Measurements from ENCODE around the gene ZC3H18.

ZC3H18 gene

GRCh38 chr16:88634994-88635670 is 64.9 kb downstream of the ZC3H18 start:
- Mint-ChIP-seq H3K4me3 (peak overlapping the region; percentile 61), H3K27me3 (peaks cover 17% of the 10 kb centered on the region), H3K27ac (peak overlapping the region; percentile 52), H3K4me1 (peaks cover 50% of the 10 kb centered on the region), H3K9me3 (peaks cover 4% of the 10 kb centered on the region), H3K36me3 (ENCODE audit: low read depth) (peaks cover 7% of the 10 kb centered on the region)
- DNase-seq = no peak
- ATAC-seq = peak; percentile 0

GRCh38 chr16:88635671-88636319 is 65.6 kb downstream of the ZC3H18 start:
- DNase-seq (no peak), ATAC-seq (no peak)
- Mint-ChIP-seq H3K27ac (no peak overlapping the region), H3K27me3 (peaks cover 22% of the 10 kb centered on the region), H3K9me3 (peaks cover 4% of the 10 kb centered on the region), H3K36me3 (ENCODE audit: low read depth) (peaks cover 7% of the 10 kb centered on the region), H3K4me3 (no peak overlapping the region), H3K4me1 (peaks cover 55% of the 10 kb centered on the region)

- DNase-seq = no peak
- Mint-ChIP-seq H3K4me3 (peak overlapping the region; percentile 46), H3K9me3 (peaks cover 4% of the 10 kb centered on the region), H3K4me1 (peaks cover 58% of the 10 kb centered on the region), H3K27ac (peak overlapping the region; percentile 70), H3K27me3 (peaks cover 23% of the 10 kb centered on the region), H3K36me3 (ENCODE audit: low read depth) (peaks cover 7% of the 10 kb centered on the region)
- no peak for ATAC-seq
These were observed 66.5 kb downstream of the ZC3H18 start for GRCh38 chr16:88636488-88637265.

- peaks cover 4% of the 10 kb centered on the region for H3K9me3 Mint-ChIP-seq
- peaks cover 23% of the 10 kb centered on the region for H3K27me3 Mint-ChIP-seq
- H3K4me3 Mint-ChIP-seq = no peak within 1 kb of the TSS
- H3K4me1 Mint-ChIP-seq = peaks cover 49% of the 10 kb centered on the region
- H3K27ac Mint-ChIP-seq = no peak within 1 kb of the TSS
- ATAC-seq (no peak), DNase-seq (no peak)
- peaks cover 3% of the 10 kb centered on the region for H3K36me3 Mint-ChIP-seq (ENCODE audit: low read depth)
These were observed 68.4 kb downstream of the ZC3H18 start, which contains the start of gene IL17C for GRCh38 chr16:88638323-88639230. TSS of gene IL17C (plus strand) at chr16:88638572. CDS start at chr16:88638642, 70 bp downstream.

GRCh38 chr16:88639231-88640038 is 69.2 kb downstream of the ZC3H18 start:
- H3K27ac Mint-ChIP-seq = no peak overlapping the region
- DNase-seq = no peak
- peaks cover 43% of the 10 kb centered on the region for H3K4me1 Mint-ChIP-seq
- H3K27me3 Mint-ChIP-seq = peaks cover 23% of the 10 kb centered on the region
- no peak for ATAC-seq
- peaks cover 10% of the 10 kb centered on the region for H3K36me3 Mint-ChIP-seq (ENCODE audit: low read depth)
- H3K9me3 Mint-ChIP-seq = peaks cover 4% of the 10 kb centered on the region
- no peak overlapping the region for H3K4me3 Mint-ChIP-seq

GRCh38 chr16:88640039-88640495 is 69.9 kb downstream of the ZC3H18 start:
- Mint-ChIP-seq H3K27ac (no peak overlapping the region), H3K4me3 (no peak overlapping the region), H3K27me3 (peaks cover 23% of the 10 kb centered on the region), H3K4me1 (peaks cover 42% of the 10 kb centered on the region), H3K9me3 (peaks cover 4% of the 10 kb centered on the region), H3K36me3 (ENCODE audit: low read depth) (peaks cover 10% of the 10 kb centered on the region)
- no peak for DNase-seq
- ATAC-seq = no peak

- H3K27ac Mint-ChIP-seq = no peak overlapping the region
These were observed 70.5 kb downstream of the ZC3H18 start for GRCh38 chr16:88640498-88641247.

GRCh38 chr16:88642881-88643643 is 72.9 kb downstream of the ZC3H18 start:
- no peak for ATAC-seq
- Mint-ChIP-seq H3K27ac (no peak overlapping the region), H3K4me3 (no peak overlapping the region), H3K36me3 (ENCODE audit: low read depth) (peaks cover 7% of the 10 kb centered on the region), H3K27me3 (peaks cover 14% of the 10 kb centered on the region), H3K9me3 (no peaks in the 10 kb centered on the region), H3K4me1 (peaks cover 22% of the 10 kb centered on the region)
- DNase-seq = no peak

More at GRCh38 chr16:88640498-88641247, 70.5 kb downstream of the ZC3H18 start:
- DNase-seq (no peak), ATAC-seq (no peak)
- Mint-ChIP-seq H3K27me3 (peaks cover 23% of the 10 kb centered on the region), H3K36me3 (ENCODE audit: low read depth) (peaks cover 10% of the 10 kb centered on the region), H3K4me1 (peaks cover 41% of the 10 kb centered on the region), H3K4me3 (no peak overlapping the region), H3K9me3 (peaks cover 4% of the 10 kb centered on the region)

- H3K9me3 Mint-ChIP-seq = no peaks in the 10 kb centered on the region
- DNase-seq (no peak), ATAC-seq (no peak)
- H3K27ac Mint-ChIP-seq = no peak overlapping the region
- peaks cover 7% of the 10 kb centered on the region for H3K36me3 Mint-ChIP-seq (ENCODE audit: low read depth)
- no peak overlapping the region for H3K4me3 Mint-ChIP-seq
- peaks cover 19% of the 10 kb centered on the region for H3K4me1 Mint-ChIP-seq
- H3K27me3 Mint-ChIP-seq = peaks cover 11% of the 10 kb centered on the region
These were observed 73.4 kb downstream of the ZC3H18 start for GRCh38 chr16:88643644-88643932.

- Mint-ChIP-seq H3K4me3 (no peak overlapping the region), H3K27me3 (peaks cover 3% of the 10 kb centered on the region), H3K36me3 (ENCODE audit: low read depth) (peaks cover 10% of the 10 kb centered on the region), H3K27ac (no peak overlapping the region), H3K9me3 (no peaks in the 10 kb centered on the region), H3K4me1 (peaks cover 21% of the 10 kb centered on the region)
- ATAC-seq (no peak), DNase-seq (no peak)
These were observed 75.3 kb downstream of the ZC3H18 start for GRCh38 chr16:88645455-88645854.

- no peak overlapping the region for H3K27ac Mint-ChIP-seq
- no peak overlapping the region for H3K4me3 Mint-ChIP-seq
- ATAC-seq = no peak
- H3K9me3 Mint-ChIP-seq = no peaks in the 10 kb centered on the region
- peaks cover 19% of the 10 kb centered on the region for H3K4me1 Mint-ChIP-seq
- peaks cover 1% of the 10 kb centered on the region for H3K27me3 Mint-ChIP-seq
- no peak for DNase-seq
- peaks cover 10% of the 10 kb centered on the region for H3K36me3 Mint-ChIP-seq (ENCODE audit: low read depth)
These were observed 75.7 kb downstream of the ZC3H18 start for GRCh38 chr16:88645941-88646340.

GRCh38 chr16:88646345-88647034 is 76.3 kb downstream of the ZC3H18 start:
- H3K4me3 Mint-ChIP-seq = no peak overlapping the region
- H3K36me3 Mint-ChIP-seq (ENCODE audit: low read depth) = peaks cover 10% of the 10 kb centered on the region
- H3K27me3 Mint-ChIP-seq = no peaks in the 10 kb centered on the region
- H3K27ac Mint-ChIP-seq = no peak overlapping the region
- peaks cover 20% of the 10 kb centered on the region for H3K4me1 Mint-ChIP-seq
- DNase-seq (no peak), ATAC-seq (no peak)
- H3K9me3 Mint-ChIP-seq = no peaks in the 10 kb centered on the region

Measured in activated naive CD8-positive, alpha-beta T cell treated with anti-CD3 and anti-CD28 coated beads, Interleukin-2, amount 50 U/mL, for 24 hours (primary cell).